HepG2 (cell line): ENCODE data around the gene C12orf43. TPM values are rescaled to one million over a fixed set of nuclear protein-coding genes. Genes with fewer than 3 reads are reported as not detected.

Experiments
- ATAC-seq: fragments of 200-7000 bp; cut with Tn5 transposase; 3 replicates; pipeline ENCODE4 v1.9.1; 2020; ENCODE audit warnings: mild to moderate bottlenecking, moderate library complexity
- BruUV-seq: library from RNA; stranded (reverse); fragments of 400-500 nt; replicated peaks from 2 replicates; lab custom pipeline; 2021; lab: Mats Ljungman, UMichigan
- CTCF ChIA-PET: fragments of 300-600 bp; formaldehyde crosslinking; extraction: SDS; loops from one replicate; lab custom pipeline; 2021; ENCODE audit warnings: low total read pairs, inconsistent platforms, low intra/inter-chr PET ratio; lab: Yijun Ruan, JAX
- POLR2A ChIA-PET: fragments of 350-600 bp; sonication (Branson Sonifier 250); formaldehyde crosslinking; loops from one replicate; lab custom pipeline; 2020; ENCODE audit warnings: antibody characterized with exemption, inconsistent platforms; lab: Yijun Ruan, JAX
- DNase-seq: peaks from one replicate; pipeline ENCODE4 v3.0.0-alpha.2; 2015; ENCODE audit warnings: low spot score
- FAIRE-seq: peaks from 3 replicates; lab custom pipeline; 2011; peaks lifted over from hg19 to GRCh38; lab: Jason Lieb, UNC
- H2AFZ ChIP-seq: one replicate; pipeline ENCODE4 v1.6.1; 2011; ENCODE audit warnings: low read length, inconsistent platforms
- H3K27ac ChIP-seq: fragments of 300-600 bp; 3 replicates; pipeline ENCODE4 v1.8.0; 2011; ENCODE audit warnings: mixed run types, mild to moderate bottlenecking, mixed read lengths, low read length, inconsistent platforms; ENCODE audit not compliant: insufficient read depth; ENCODE audit errors: extremely low read length
- H3K27me3 ChIP-seq, 2 experiments: fragments of 200-600 bp in 1 of 2; 2 replicates in 1 of 2; 3 replicates in 1 of 2; pipeline versions ENCODE4 v1.6.0 to v1.8.0; 2011; ENCODE audit warnings: low read length in 2 of 2, mild to moderate bottlenecking in 2 of 2, moderate library complexity in 2 of 2, inconsistent platforms in 1 of 2; ENCODE audit not compliant: insufficient read depth in 2 of 2, control insufficient read depth in 1 of 2
- H3K36me3 ChIP-seq, 2 experiments: fragments of 200-600 bp in 1 of 2; replicated peaks in 1 of 2; 2 replicates in 1 of 2; 3 replicates in 1 of 2; pipeline versions ENCODE4 v1.5.1 to v1.8.0; 2011; ENCODE audit warnings: low read length in 2 of 2, inconsistent platforms in 1 of 2; ENCODE audit not compliant: insufficient read depth in 2 of 2, control insufficient read depth in 1 of 2
- H3K4me1 ChIP-seq: 2 replicates; pipeline ENCODE4 v1.5.1; 2012; ENCODE audit warnings: low read length, inconsistent platforms; ENCODE audit not compliant: insufficient read depth
- H3K4me2 ChIP-seq: 2 replicates; pipeline ENCODE4 v1.6.0; 2011; ENCODE audit warnings: low read depth, low read length, inconsistent platforms
- H3K4me3 ChIP-seq, 3 experiments: fragments of 200-600 bp in 1 of 3; sonication (generic), shearing (Covaris generic) in 1 of 3; replicated peaks in 1 of 3; 2 replicates each; pipeline ENCODE4 v1.5.1; 2011 to 2016; ENCODE audit warnings: low read length in 3 of 3, inconsistent platforms in 2 of 3, low read depth in 2 of 3, mild to moderate bottlenecking in 2 of 3, control low read depth in 1 of 3, mixed read lengths in 1 of 3; ENCODE audit not compliant: insufficient read depth in 1 of 3
- H3K79me2 ChIP-seq: one replicate; pipeline ENCODE4 v1.6.1; 2011; ENCODE audit warnings: low read length, inconsistent platforms; ENCODE audit not compliant: insufficient read depth
- H3K9ac ChIP-seq: 2 replicates; pipeline ENCODE4 v1.6.0; 2011; ENCODE audit warnings: mild to moderate bottlenecking, low read depth, low read length, inconsistent platforms; ENCODE audit not compliant: insufficient read depth
- H3K9me3 ChIP-seq: 2 replicates; pipeline ENCODE4 v1.5.1; 2012; ENCODE audit warnings: mild to moderate bottlenecking, low read length
- H4K20me1 ChIP-seq: 2 replicates; pipeline ENCODE4 v1.6.0; 2011; ENCODE audit warnings: inconsistent platforms, mild to moderate bottlenecking, low read length, moderate library complexity; ENCODE audit not compliant: insufficient read depth
- HNRNPK ChIP-seq: fragments of 200-400 bp; formaldehyde crosslinking; IDR thresholded peaks from 2 replicates; pipeline ENCODE4 v1.6.1; 2018; ENCODE audit warnings: low read length, low read depth, moderate library complexity, mild to moderate bottlenecking; ENCODE audit not compliant: poor library complexity, severe bottlenecking
- KLF15 ChIP-seq: sonication (generic); formaldehyde crosslinking; IDR thresholded peaks from 2 replicates; pipeline ENCODE4 v1.8.1; 2023; ENCODE audit warnings: borderline replicate concordance, mild to moderate bottlenecking, inconsistent platforms, missing genetic modification reagents, mixed read lengths
- RFXAP ChIP-seq: sonication (generic); formaldehyde crosslinking; IDR thresholded peaks from 2 replicates; pipeline ENCODE4 v1.4.0; 2020; ENCODE audit warnings: missing genetic modification reagents, borderline replicate concordance
- SCMH1 ChIP-seq: sonication (generic); formaldehyde crosslinking; IDR thresholded peaks from 2 replicates; pipeline ENCODE4 v1.9.0; 2021; ENCODE audit warnings: missing genetic modification reagents, mild to moderate bottlenecking, borderline replicate concordance
- ZFP91 ChIP-seq: sonication (generic); formaldehyde crosslinking; IDR thresholded peaks from 2 replicates; pipeline ENCODE4 v1.9.0; 2022; ENCODE audit warnings: missing genetic modification reagents, mild to moderate bottlenecking, borderline replicate concordance
- ZNF414 ChIP-seq: sonication (generic); formaldehyde crosslinking; IDR thresholded peaks from 2 replicates; pipeline ENCODE4 v1.5.0; 2020; ENCODE audit warnings: missing genetic modification reagents
- ZNF670 ChIP-seq: sonication (generic); formaldehyde crosslinking; IDR thresholded peaks from 2 replicates; pipeline ENCODE4 v1.8.0; 2022; ENCODE audit warnings: mild to moderate bottlenecking, missing genetic modification reagents, borderline replicate concordance
- ZNF7 ChIP-seq: IDR thresholded peaks from 2 replicates; pipeline ENCODE4 v1.6.1; 2016; ENCODE audit warnings: missing biosample characterization, missing genetic modification reagents
- ZNF704 ChIP-seq: sonication (generic); formaldehyde crosslinking; IDR thresholded peaks from 2 replicates; pipeline ENCODE4 v1.8.1; 2023; ENCODE audit warnings: mild to moderate bottlenecking, inconsistent platforms, moderate library complexity, missing genetic modification reagents, borderline replicate concordance
- WGBS: methylation state at CpG from one replicate; pipeline ENCODE4 v1.1.6; 2017; ENCODE audit warnings: low lambda C conversion rate; 5-methylcytosine and 5-hydroxymethylcytosine counted together
- in situ Hi-C: cut with HindIII; loops from 2 replicates; pipeline ENCODE4 v1.10.0; 2017; ENCODE audit warnings: low pct_unique_long_range_greater_than_20kb; ENCODE audit not compliant: extremely low pct_ligation_motif_present
- intact Hi-C: fragments of 100-400 bp; cut with micrococcal nuclease; formaldehyde crosslinking; loops from one replicate; pipeline ENCODE4 v1.10.0; 2022; ENCODE audit not compliant: unreplicated experiment
- polyA plus RNA-seq, 8 experiments: library from polyadenylated mRNA; depleted of rRNA in 3 of 8; stranded (reverse) in 7 of 8; unstranded in 1 of 8; fragments of >200 nt; fragmentation: Illumina TruSeq in 4 of 8; extraction: Trizol in 4 of 8; gene quantifications; 2 replicates each; pipeline versions ENCODE4 v1.2.1 to v1.2.3, GENCODE V29; 2011 to 2016; ENCODE audit warnings: low read depth in 4 of 8, missing spikeins in 1 of 8, mixed read lengths in 1 of 8; ENCODE audit not compliant: insufficient read depth in 1 of 8
- total RNA-seq, 5 experiments: library from RNA; depleted of rRNA; stranded (reverse); fragments of >200 nt; fragmentation: Illumina TruSeq; extraction: Trizol; gene quantifications; 2 replicates each; pipeline ENCODE4 v1.2.3, GENCODE V29; 2016; ENCODE audit warnings: low read depth in 1 of 5

The C12orf43 gene
- total and polyA plus RNA-seq, 2 of the 13 experiments (the other 11 are each of a cell fraction or from before 2014, with no cell fraction given), result 7.9 to 11.1 TPM

GRCh38 chr12:120955232-120955631, 61.1 kb downstream of the C12orf43 start (continued):
- TF ChIP-seq SCMH1 (CRISPR knock-in tag) (no peak), ZNF670 (CRISPR knock-in tag) (no peak), HNRNPK (no peak), RFXAP (CRISPR knock-in tag) (no peak), ZFP91 (no peak), ZNF704 (CRISPR knock-in tag) (no peak), KLF15 (CRISPR knock-in tag) (no peak)

GRCh38 chr12:120950807-120951206, 65.5 kb downstream of the C12orf43 start:
- no peaks in the 10 kb centered on the region for H3K79me2 ChIP-seq
- peak; percentile 95 for TF ChIP-seq ZNF7
- no peak for TF ChIP-seq ZNF414 (CRISPR knock-in tag)
- in situ Hi-C loops, result no loop called here
- H3K36me3 ChIP-seq, result no peaks in the 10 kb centered on the region
- H2AFZ ChIP-seq, result no peak overlapping the region
- H3K27me3 ChIP-seq, result no peaks in the 10 kb centered on the region
- peaks cover 11% of the 10 kb centered on the region; the same call in 1 of the 2 replicates for H3K4me1 ChIP-seq
- FAIRE-seq (no peak), ATAC-seq (no peak), DNase-seq (no peak)
- H3K4me2 ChIP-seq, result no peak overlapping the region
- H3K9ac ChIP-seq, result no peak overlapping the region
- no TSS peak for BruUV-seq
- intact Hi-C loops, result no loop called here
- CTCF ChIA-PET, result no interaction called here
- no peaks in the 10 kb centered on the region for H4K20me1 ChIP-seq
- H3K27ac ChIP-seq, result no peak overlapping the region
- WGBS, result 83% methylated on average over 4 of the region's 5 CpGs
- no peak overlapping the region for H3K4me3 ChIP-seq
- H3K9me3 ChIP-seq, result no peaks in the 10 kb centered on the region
- POLR2A ChIA-PET, result no interaction called here

Other genes with a start within 250 kb of the C12orf43 start
- 6.6 and 9.1 TPM in 2 replicates for gene SPPL3, start 112.1 kb downstream of the C12orf43 start, total RNA-seq (2016; rRNA removed; fragmentation: Illumina TruSeq; extraction: Trizol)
- 8.9 and 10.8 TPM in 2 replicates for gene SPPL3, start 112.1 kb downstream of the C12orf43 start, polyA plus RNA-seq (2011; rRNA removed)
- gene HNF1A, start 37.9 kb downstream of the C12orf43 start, total RNA-seq (2016; rRNA removed; fragmentation: Illumina TruSeq; extraction: Trizol), result 27.0 and 34.7 TPM in 2 replicates
- gene HNF1A, start 37.9 kb downstream of the C12orf43 start, polyA plus RNA-seq (2011; rRNA removed), result 13.4 and 18.2 TPM in 2 replicates
- gene OASL, start 22.8 kb upstream of the C12orf43 start, total RNA-seq (2016; rRNA removed; fragmentation: Illumina TruSeq; extraction: Trizol), result 0.18 and 0.22 TPM in 2 replicates
- gene OASL, start 22.8 kb upstream of the C12orf43 start, polyA plus RNA-seq (2011; rRNA removed), result 0.09 and 0.11 TPM in 2 replicates
- 0.13 TPM in 1 of 2 replicates, not detected in the other for gene P2RX7, start 116.4 kb upstream of the C12orf43 start, total RNA-seq (2016; rRNA removed; fragmentation: Illumina TruSeq; extraction: Trizol)
- 0.56 and 0.73 TPM in 2 replicates for gene P2RX7, start 116.4 kb upstream of the C12orf43 start, polyA plus RNA-seq (2011; rRNA removed)
- 9.5 and 13.8 TPM in 2 replicates for gene P2RX4, start 193.6 kb upstream of the C12orf43 start, total RNA-seq (2016; rRNA removed; fragmentation: Illumina TruSeq; extraction: Trizol)
- gene P2RX4, start 193.6 kb upstream of the C12orf43 start, polyA plus RNA-seq (2011; rRNA removed), result 30.8 and 40.8 TPM in 2 replicates